HEK293T (cell line): ENCODE measurements around the gene ABR.

Experiments
- ARNT ChIP-seq: fragments of 450-650 bp; IDR thresholded peaks from 2 replicates; pipeline ENCODE4 v1.6.1; 2017; ENCODE audit warnings: mild to moderate bottlenecking
- ELF4 ChIP-seq: fragments of 450-650 bp; IDR thresholded peaks from 2 replicates; pipeline ENCODE4 v1.6.1; 2017; ENCODE audit warnings: antibody characterized with exemption
- FOXA1 ChIP-seq: fragments of 450-650 bp; IDR thresholded peaks from 2 replicates; pipeline ENCODE4 v1.6.1; 2016; ENCODE audit warnings: mild to moderate bottlenecking
- FOXK2 ChIP-seq: fragments of 450-650 bp; IDR thresholded peaks from 2 replicates; pipeline ENCODE4 v1.6.1; 2016; ENCODE audit warnings: mild to moderate bottlenecking
- LEF1 ChIP-seq: fragments of 450-650 bp; IDR thresholded peaks from 2 replicates; pipeline ENCODE4 v1.6.1; 2017; ENCODE audit warnings: mild to moderate bottlenecking, borderline replicate concordance
- SP1 ChIP-seq: fragments of 450-650 bp; IDR thresholded peaks from 2 replicates; pipeline ENCODE4 v1.6.1; 2017

DNA sequence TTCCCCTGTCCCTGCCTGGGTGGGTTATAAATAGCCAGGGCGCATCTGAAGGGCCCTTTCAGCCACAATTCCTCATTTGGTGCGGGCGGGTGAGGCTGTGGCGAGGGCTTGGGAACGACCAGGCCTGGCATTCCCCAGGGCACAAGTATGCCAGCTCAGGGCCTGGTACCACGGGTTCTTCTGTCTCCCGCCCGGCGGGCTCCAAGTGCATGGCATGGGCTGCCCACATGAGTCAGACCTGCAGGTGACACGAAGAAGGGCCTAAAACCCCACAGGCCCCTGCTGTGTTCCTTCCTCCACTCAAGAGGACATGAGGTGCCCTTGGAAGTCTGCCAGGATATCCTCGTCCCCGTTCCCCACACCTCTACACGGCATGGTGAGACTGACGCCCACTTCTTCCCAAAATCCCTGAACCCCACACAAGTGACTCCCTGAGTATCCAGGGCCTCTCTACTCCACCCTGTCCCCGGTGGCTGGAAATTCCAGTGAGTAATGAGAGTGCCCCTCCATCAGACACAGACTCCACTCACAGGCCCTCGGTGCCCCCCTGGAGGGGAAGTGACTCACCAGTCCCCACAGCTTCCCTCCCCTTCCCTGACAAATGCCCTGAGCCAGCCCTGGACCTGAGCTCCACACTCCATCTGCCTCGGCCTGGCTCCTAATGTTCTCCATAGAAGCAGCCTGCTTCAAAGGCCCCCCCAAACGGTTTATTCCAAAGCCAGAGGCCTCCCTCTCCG, 68.8 kb downstream of the ABR start:
- TF ChIP-seq SP1 (no peak), FOXA1 (no peak), FOXK2 (no peak), LEF1 (no peak), ELF4 (no peak), ARNT (no peak)
